ENCODE results near the gene IL1RL2. TPM values are rescaled to one million over a fixed set of nuclear protein-coding genes. Genes with fewer than 3 reads are reported as not detected.
A peak's percentile ranks its signal among the peaks of the same experiment; 100 is the strongest.

IL1RL2 gene
- total RNA-seq, 1 donor from 2014 or later = not detected

DNA sequence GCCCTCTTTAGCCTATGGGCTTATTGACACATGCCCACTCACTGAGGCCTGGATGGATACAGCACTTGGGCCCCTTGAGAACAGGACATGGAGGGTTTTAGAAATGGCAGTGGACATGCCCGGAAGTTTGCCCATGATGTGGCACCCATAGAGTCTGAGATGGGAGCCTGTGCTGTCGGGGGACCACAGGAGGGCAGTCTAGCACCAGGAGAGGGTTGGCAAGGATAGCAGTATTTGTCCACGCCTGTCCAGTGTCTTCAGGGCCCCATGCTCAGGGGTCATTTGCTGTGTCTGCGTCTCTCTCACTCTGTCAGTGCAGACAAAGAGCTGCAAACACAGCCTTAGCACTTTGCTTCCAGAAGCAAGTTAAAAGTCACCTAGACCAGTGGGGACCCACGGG lies 48.7 kb downstream of the IL1RL2 start:
- Mint-ChIP-seq H3K9me3 (ENCODE audit: low read depth) (no peaks in the 10 kb centered on the region), H3K27me3 (no peaks in the 10 kb centered on the region), H3K4me3 (ENCODE audit: low read depth) (no peak overlapping the region), H3K27ac (no peak overlapping the region), H3K4me1 (ENCODE audit: low read depth) (peaks cover 2% of the 10 kb centered on the region), H3K36me3 (ENCODE audit: insufficient read depth) (no peaks in the 10 kb centered on the region)
- TF ChIP-seq, protein P1, sequence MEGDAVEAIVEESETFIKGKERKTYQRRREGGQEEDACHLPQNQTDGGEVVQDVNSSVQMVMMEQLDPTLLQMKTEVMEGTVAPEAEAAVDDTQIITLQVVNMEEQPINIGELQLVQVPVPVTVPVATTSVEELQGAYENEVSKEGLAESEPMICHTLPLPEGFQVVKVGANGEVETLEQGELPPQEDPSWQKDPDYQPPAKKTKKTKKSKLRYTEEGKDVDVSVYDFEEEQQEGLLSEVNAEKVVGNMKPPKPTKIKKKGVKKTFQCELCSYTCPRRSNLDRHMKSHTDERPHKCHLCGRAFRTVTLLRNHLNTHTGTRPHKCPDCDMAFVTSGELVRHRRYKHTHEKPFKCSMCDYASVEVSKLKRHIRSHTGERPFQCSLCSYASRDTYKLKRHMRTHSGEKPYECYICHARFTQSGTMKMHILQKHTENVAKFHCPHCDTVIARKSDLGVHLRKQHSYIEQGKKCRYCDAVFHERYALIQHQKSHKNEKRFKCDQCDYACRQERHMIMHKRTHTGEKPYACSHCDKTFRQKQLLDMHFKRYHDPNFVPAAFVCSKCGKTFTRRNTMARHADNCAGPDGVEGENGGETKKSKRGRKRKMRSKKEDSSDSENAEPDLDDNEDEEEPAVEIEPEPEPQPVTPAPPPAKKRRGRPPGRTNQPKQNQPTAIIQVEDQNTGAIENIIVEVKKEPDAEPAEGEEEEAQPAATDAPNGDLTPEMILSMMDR (IDR thresholded peaks at IDR 0.05; ENCODE audit: unreplicated experiment) = peak; percentile 37
- DNase-seq (ENCODE audit: low spot score, unreplicated experiment) = no peak

DNA sequence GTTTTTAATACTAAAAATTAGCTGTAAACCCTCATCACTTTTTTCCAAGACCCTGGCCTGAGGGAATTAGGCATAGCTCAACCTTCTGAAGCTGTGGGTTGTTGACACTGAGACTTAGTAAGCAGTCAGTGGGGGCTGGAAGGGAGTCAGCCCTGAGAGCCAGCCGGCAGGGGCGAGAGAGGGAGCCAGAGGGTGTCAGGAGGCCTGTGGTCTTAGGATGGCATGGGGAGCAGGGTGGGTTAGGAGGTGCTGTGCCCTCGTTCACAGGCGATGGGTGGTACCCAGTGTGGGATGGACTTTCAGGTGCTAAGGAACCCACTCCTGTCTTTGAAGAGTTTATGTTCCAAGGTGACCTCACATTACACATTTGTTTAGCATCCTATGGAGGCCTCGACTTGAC lies 49.3 kb downstream of the IL1RL2 start:
- H3K4me3 Mint-ChIP-seq (ENCODE audit: low read depth) = no peak overlapping the region
- H3K27me3 Mint-ChIP-seq = no peaks in the 10 kb centered on the region
- TF ChIP-seq, protein P1 (IDR thresholded peaks at IDR 0.05; ENCODE audit: unreplicated experiment) = no peak
- H3K4me1 Mint-ChIP-seq (ENCODE audit: low read depth) = peaks cover 6% of the 10 kb centered on the region
- H3K9me3 Mint-ChIP-seq (ENCODE audit: low read depth) = no peaks in the 10 kb centered on the region
- DNase-seq (ENCODE audit: low spot score, unreplicated experiment) = no peak
- no peak overlapping the region for H3K27ac Mint-ChIP-seq
- no peaks in the 10 kb centered on the region for H3K36me3 Mint-ChIP-seq (ENCODE audit: insufficient read depth)

DNA sequence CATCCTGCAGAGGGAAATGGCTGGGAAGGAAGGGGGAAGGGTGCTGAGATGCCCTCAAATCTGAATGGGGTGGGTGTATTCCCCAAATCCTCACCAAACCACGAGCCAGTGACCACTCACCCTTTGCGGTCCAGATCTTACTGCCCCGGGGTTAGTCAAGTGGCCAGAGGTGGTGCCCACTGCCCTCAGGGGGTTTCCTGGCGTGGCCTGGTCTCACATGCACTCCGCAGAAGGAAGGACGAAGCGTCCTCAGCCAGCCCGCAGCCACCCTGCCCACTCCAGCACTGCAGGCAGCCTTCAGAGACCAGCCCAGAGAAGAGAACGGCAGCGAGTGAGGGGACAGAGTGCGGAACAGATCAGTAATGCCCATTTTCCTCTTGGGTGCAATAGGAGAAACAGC lies 50.4 kb downstream of the IL1RL2 start:
- H3K4me1 Mint-ChIP-seq (ENCODE audit: low read depth) = peaks cover 6% of the 10 kb centered on the region
- no peak overlapping the region for H3K27ac Mint-ChIP-seq
- TF ChIP-seq, protein P1 (IDR thresholded peaks at IDR 0.05; ENCODE audit: unreplicated experiment) = no peak
- no peaks in the 10 kb centered on the region for H3K9me3 Mint-ChIP-seq (ENCODE audit: low read depth)
- H3K4me3 Mint-ChIP-seq (ENCODE audit: low read depth) = no peak overlapping the region
- H3K36me3 Mint-ChIP-seq (ENCODE audit: insufficient read depth) = no peaks in the 10 kb centered on the region
- H3K27me3 Mint-ChIP-seq = peaks cover 4% of the 10 kb centered on the region
- no peak for DNase-seq (ENCODE audit: low spot score, unreplicated experiment)

DNA sequence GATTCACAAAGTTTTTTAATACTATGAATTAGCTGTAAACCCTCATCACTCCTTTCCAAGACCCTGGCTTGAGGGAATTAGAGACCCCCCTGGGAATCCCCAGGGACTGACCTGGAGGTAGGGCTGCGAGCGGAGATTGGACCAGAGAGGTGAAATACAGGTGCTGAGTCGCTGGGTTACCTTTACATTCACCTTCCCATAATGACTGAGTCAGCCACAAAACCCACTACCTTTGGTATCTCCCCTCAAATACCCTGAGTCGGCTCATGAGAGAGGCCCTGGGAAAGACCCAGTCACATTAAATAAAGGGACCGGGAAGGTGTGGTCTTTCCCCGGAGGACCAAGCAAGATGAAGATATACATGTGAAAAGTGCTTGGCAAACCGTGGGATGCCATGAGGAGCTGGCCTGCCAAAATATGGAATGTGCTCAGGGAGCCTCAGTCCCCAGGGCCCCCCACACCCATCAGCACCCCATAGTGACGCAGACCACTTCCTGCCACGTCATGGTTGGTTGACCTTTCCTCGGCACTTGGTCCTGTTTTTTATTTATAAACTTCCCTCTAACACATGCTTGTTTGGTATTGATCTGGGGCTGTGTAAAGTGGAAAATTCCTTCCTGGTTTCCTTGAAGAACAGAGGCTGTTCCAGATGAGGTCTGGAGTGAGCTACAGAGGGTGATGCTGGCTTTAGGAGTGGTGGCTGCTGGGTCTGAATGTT lies 51.4 kb downstream of the IL1RL2 start:
- TF ChIP-seq, protein P1 (IDR thresholded peaks at IDR 0.05; ENCODE audit: unreplicated experiment) = no peak
- no peaks in the 10 kb centered on the region for H3K36me3 Mint-ChIP-seq (ENCODE audit: insufficient read depth)
- peak overlapping the region; percentile 65 for H3K27ac Mint-ChIP-seq
- peaks cover 6% of the 10 kb centered on the region for H3K4me1 Mint-ChIP-seq (ENCODE audit: low read depth)
- H3K4me3 Mint-ChIP-seq (ENCODE audit: low read depth) = no peak overlapping the region
- DNase-seq (ENCODE audit: low spot score, unreplicated experiment) = no peak
- H3K27me3 Mint-ChIP-seq = peaks cover 4% of the 10 kb centered on the region
- no peaks in the 10 kb centered on the region for H3K9me3 Mint-ChIP-seq (ENCODE audit: low read depth)

DNA sequence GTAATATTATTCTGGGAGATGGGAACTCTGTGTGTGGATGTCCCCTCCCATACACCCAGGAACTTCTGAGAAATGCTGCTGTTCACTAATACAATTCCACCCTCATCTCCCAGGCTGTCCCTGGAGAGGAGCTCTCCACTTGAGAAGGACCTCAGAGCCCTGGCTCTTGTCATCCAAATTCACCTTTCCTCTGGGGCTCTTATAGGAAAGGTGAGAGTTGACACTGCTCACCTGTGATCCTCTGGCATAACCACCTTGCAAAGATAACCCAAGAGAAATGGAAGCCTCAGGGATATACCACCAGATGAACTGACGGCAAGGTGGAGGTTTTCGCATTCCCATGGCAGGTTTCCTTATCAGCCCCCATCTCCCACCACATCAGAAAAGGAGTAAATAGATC lies 52.0 kb downstream of the IL1RL2 start:
- Mint-ChIP-seq H3K4me3 (ENCODE audit: low read depth) (no peak overlapping the region), H3K27me3 (peaks cover 4% of the 10 kb centered on the region), H3K36me3 (ENCODE audit: insufficient read depth) (no peaks in the 10 kb centered on the region), H3K27ac (no peak overlapping the region), H3K9me3 (ENCODE audit: low read depth) (no peaks in the 10 kb centered on the region), H3K4me1 (ENCODE audit: low read depth) (peaks cover 6% of the 10 kb centered on the region)
- no peak for DNase-seq (ENCODE audit: low spot score, unreplicated experiment)
- TF ChIP-seq, protein P1 (IDR thresholded peaks at IDR 0.05; ENCODE audit: unreplicated experiment) = no peak

All from progenitor cell of endocrine pancreas (in vitro differentiated cells).